ENCODE measurements around the gene NPLOC4.

- TF ChIP-seq POLR2A (IDR thresholded peaks at IDR 0.05) = no peak
- TF ChIP-seq, protein P1, sequence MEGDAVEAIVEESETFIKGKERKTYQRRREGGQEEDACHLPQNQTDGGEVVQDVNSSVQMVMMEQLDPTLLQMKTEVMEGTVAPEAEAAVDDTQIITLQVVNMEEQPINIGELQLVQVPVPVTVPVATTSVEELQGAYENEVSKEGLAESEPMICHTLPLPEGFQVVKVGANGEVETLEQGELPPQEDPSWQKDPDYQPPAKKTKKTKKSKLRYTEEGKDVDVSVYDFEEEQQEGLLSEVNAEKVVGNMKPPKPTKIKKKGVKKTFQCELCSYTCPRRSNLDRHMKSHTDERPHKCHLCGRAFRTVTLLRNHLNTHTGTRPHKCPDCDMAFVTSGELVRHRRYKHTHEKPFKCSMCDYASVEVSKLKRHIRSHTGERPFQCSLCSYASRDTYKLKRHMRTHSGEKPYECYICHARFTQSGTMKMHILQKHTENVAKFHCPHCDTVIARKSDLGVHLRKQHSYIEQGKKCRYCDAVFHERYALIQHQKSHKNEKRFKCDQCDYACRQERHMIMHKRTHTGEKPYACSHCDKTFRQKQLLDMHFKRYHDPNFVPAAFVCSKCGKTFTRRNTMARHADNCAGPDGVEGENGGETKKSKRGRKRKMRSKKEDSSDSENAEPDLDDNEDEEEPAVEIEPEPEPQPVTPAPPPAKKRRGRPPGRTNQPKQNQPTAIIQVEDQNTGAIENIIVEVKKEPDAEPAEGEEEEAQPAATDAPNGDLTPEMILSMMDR (IDR thresholded peaks at IDR 0.05) = no peak
Measured at GRCh38 chr17:81509972-81510784, 126.7 kb downstream of the NPLOC4 start.

All from uterus (tissue), 2 donors.